Stimulated activated CD8-positive, alpha-beta memory T cell treated with anti-CD3 and anti-CD28 coated beads, Interleukin-4, amount 100 ng/mL, for 1 hour (primary cell): ENCODE results near the gene ALAD.

Experiments
- DNase-seq, 2 donors: peaks; one replicate each; pipeline ENCODE4 v3.0.0-alpha.2; 2020; ENCODE audit warnings: low read depth in 2 of 2, low spot score in 1 of 2

ALAD gene

DNA sequence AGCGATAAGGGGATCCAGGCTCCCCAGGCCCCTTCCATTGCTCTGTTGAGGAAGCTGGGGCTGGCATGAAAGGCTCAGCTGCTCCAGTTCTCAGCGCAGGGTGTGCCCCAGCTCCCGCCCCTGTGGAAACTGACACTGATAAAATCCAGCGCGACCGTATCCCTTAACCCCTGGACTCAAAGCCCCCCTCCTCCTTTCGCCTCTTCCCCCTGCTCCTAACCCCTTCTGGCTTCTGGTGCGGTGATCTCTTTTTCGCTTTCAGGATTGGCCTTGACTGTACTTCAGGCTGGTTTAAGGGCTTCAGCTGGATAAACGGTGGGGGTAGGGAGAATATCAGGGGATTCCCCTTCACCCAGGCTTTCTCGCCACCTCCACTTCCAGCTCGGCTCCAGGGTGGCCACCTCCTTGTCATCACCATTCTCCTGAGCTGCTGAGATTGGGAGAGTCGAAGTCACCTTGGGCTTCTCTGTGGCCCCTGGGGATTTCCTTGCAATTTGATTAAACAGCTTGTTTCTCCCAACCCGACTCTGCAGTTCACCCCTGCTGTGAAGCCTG, 50.9 kb downstream of the ALAD start:
- DNase-seq, result no peak

DNA sequence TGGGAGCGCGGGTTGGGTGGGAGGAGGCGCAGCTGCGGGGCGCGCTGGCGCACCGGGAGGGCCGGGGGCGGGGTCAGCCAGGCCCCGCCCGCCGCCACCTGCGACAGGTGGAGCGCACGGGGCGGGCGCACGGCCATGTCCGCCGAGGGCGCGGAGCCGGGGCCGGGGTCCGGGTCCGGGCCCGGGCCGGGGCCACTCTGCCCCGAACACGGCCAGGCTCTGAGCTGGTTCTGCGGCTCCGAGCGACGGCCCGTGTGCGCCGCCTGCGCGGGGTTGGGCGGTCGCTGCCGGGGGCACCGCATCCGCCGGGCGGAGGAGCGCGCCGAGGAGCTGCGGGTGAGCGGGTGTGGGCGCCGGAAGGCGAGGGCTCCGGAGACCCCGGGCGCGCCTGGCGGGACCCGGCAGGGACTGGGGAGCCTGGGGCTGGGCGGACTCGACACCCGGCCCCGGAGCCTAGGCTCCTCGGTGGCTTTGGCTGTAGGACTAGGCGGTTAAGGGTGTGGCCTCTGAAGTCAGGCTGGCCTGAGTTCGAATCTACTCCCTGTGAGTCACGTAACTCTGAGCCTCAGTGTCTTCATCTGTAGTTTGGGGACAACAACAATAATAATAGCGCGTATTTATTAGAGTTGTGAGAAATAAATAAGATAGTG, 51.5 kb downstream of the ALAD start, which contains the start of gene BSPRY:
Gene BSPRY (plus strand): TSS at position 97 of the 650 bp plus-strand sequence. CDS start 39 bp downstream, at position 136.
- DNase-seq, result no peak

- DNase-seq, result no peak
These were observed 52.0 kb downstream of the ALAD start for GRCh38 chr9:113349066-113349444.

GRCh38 chr9:113348437-113348836, 52.6 kb downstream of the ALAD start:
- no peak for DNase-seq

GRCh38 chr9:113345671-113346070, 55.4 kb downstream of the ALAD start:
- DNase-seq, result no peak

- DNase-seq, result no peak
These were observed 55.9 kb downstream of the ALAD start for GRCh38 chr9:113345190-113345589.

DNA sequence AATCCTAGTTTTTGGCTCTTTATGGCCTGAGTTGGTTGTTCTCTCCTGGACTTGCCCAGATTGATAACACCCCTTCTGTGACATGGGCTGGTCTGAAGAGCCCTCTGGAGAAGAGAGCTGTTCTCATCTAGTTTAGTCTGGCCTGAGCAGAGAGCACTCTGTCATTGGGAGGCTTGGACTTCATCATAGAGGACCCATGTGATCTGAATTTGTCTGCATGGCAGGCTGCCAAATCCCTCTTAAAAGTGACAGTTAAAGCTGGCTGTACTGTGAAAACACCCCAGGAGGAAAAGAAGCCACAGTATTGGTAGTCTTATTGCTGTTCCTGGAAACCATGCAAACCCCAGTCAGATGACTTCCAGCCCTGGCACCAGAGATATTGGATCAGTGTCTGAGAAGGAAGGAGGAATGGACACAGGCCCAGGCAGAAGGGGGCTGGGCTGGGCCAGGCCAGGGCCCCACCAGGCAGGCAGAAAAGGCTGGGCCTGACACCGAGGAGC, 57.3 kb downstream of the ALAD start:
- DNase-seq, result no peak

DNA sequence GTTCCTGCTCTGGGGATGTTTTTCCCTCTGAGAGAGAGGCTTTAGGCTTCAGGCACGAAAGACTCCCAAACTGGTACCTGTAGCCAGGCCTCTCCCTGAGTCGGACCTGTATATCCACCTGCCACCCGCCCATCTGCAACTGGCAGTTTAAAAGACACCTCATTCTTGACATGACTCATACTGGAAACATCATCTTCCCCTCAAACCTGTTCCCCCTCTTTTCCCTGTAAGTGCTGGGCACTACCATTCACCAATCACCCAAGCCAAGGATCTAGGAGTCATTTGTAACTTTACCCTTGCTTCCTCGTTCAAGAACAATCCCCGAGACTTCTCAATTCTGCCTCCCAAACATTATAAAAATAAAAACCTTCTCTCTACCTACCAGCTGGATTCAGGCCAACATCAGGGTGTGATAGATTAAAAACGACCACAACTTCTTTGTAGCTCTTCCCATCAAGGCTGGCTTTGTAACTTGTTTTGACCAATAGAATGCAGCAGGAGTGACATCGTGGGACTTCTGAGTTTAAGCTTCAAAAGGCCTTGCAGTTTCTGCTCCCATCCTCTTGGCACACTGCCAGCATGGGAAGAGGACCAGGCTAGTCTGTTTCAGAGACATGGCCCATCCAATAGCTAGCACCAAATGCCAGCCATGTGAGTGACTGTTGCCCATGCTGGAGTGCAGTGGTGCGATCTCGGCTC, 59.2 kb downstream of the ALAD start:
- DNase-seq, result no peak

DNA sequence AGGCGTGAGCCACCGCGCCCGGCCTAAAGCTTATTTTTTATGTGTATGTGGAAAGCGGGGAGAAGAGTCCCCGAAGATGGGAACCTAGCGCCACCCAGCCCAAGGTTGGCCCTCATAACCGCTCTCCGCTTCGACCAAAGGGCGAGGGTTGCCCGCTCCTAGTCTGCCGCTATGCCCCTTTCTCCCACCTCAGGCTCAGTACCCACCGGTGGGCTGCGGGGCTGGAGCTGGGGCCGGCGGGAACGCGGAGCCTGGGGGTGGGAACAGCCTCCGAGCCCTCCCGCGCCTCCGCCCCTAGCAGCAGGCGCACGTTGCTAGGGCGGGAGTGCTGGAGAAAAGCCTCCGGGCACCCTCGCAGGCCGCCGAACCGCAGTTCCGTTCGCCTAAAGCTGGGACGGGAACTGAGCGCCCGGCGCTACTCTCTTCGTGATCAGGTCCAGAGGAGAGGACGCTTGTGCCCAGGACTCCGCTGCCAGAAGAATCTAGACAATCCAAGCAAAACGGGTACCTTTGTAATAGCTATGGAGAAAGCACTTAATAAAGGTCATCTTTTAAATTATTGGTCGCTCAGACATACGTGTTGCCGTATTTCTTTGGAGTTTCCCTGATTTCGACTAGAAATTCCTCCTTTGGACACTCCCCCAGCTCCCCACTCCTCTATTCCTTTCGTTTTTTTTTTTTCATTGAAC, 60.9 kb downstream of the ALAD start, which contains the start of gene WDR31:
Gene WDR31 (minus strand): TSS at position 265 of the 689 bp plus-strand sequence. CDS start 8,253 bp downstream, outside the sequence.
- peak; percentile 44 to 59 for DNase-seq

DNA sequence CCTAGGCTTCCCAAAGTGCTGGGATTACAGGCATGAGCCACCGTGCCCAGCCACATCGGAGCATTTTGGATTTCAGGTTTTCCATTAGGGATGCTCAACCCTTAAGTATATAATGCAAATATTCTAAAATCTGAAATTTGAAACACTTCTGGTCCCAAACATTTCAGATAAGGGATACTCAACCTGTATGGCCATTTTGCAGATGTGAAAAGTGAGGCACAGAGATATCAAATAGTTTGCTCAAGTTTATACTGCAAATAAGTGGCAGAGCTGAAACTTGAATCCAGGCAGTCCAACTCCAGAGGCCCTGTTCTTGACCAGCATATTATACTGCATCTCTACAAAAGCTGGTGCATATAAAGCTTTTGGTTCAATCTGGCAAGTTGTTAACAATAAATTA, 63.4 kb downstream of the ALAD start:
- no peak for DNase-seq
